SK-N-MC (cell line): Measurements from ENCODE around the gene FAM241A.

Source experiments
- EZH2 ChIP-seq: fragments of 200-600 bp; sonication (generic); IDR thresholded peaks from one replicate; pipeline ENCODE4 v1.6.1; 2017; ENCODE audit warnings: antibody characterized with exemption
- FOXP2 ChIP-seq: optimal IDR thresholded peaks from 2 replicates; pipeline ENCODE3; 2011; ENCODE audit warnings: mild to moderate bottlenecking, moderate library complexity; ENCODE audit not compliant: insufficient read depth; ENCODE audit errors: extremely low read length, control extremely low read depth
- POLR2AphosphoS5 ChIP-seq: IDR thresholded peaks from 2 replicates; pipeline ENCODE4 v1.6.1; 2012; ENCODE audit warnings: mild to moderate bottlenecking, low read depth, low read length, borderline replicate concordance

DNA sequence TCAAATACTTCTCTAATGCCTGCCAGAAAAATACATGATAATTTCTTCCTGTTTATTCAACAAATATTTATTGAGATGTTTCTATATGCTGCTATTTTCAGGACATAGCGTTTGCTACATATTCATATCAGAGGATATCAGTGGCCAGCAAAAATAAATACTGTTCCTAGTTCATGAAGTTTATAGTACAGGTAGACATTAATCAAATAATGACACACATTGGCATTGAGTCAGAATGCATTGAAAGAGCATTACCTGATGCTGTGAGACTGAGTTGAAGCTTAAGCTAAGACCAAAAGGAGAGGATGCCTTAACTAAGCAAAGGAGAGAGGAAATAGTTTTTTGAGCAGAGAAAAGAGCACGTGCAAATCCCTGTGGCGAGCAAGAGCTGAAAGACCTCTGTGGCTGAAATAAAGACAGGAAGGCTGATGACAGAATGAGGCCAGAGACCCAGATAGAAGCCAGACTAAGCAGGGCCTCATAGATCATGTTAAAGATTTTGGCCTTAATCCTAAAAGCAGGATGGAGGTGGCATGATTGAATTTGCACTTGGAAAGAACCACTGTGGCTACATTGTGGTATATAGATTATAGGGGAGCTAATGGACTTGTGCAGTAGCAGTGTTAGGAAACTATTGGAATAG is 36.2 kb downstream of the FAM241A start:
- TF ChIP-seq EZH2 (no peak), POLR2AphosphoS5 (no peak), FOXP2 (no peak)
